Vagina (tissue), 2 donors: Measurements from ENCODE around the gene ST8SIA4. TPM values are rescaled to one million over a fixed set of nuclear protein-coding genes. Genes with fewer than 3 reads are reported as not detected.

Experiments used
- DNase-seq, 2 donors: peaks; one replicate each; pipeline ENCODE4 v3.0.0-alpha.2; 2017; ENCODE audit errors: extremely low spot score in 2 of 2
- H3K27ac ChIP-seq: fragments of 200-600 bp; sonication (generic); one replicate; pipeline ENCODE4 v1.5.1; 2019
- H3K27me3 ChIP-seq: fragments of 200-600 bp; sonication (generic); one replicate; pipeline ENCODE4 v1.5.1; 2019
- H3K36me3 ChIP-seq, 2 donors: fragments of 200-600 bp; sonication (generic); one replicate each; pipeline ENCODE4 v1.5.1; 2017 to 2019
- H3K4me1 ChIP-seq: fragments of 200-600 bp; sonication (generic); one replicate; pipeline ENCODE4 v1.5.1; 2019
- H3K4me3 ChIP-seq, 2 donors: fragments of 200-600 bp; sonication (generic); 1 replicate in 1 of 2; 2 replicates in 1 of 2; pipeline ENCODE4 v1.5.1; 2016 to 2019
- H3K9me3 ChIP-seq: fragments of 200-600 bp; sonication (generic); one replicate; pipeline ENCODE4 v1.5.1; 2019
- CTCF ChIP-seq, 3 experiments: fragments of 450-650 bp in 2 of 3; fragments of 200-600 bp in 1 of 3; sonication (generic) in 1 of 3; IDR thresholded peaks; one replicate each; pipeline ENCODE4 v1.5.1; 2017 to 2019; ENCODE audit warnings: antibody characterized with exemption in 3 of 3, mild to moderate bottlenecking in 2 of 3, moderate library complexity in 2 of 3
- POLR2A ChIP-seq, 2 donors: fragments of 450-650 bp; IDR thresholded peaks; one replicate each; pipeline ENCODE4 v1.6.1; 2017; ENCODE audit warnings: antibody characterized with exemption in 2 of 2, mild to moderate bottlenecking in 2 of 2, moderate library complexity in 2 of 2
- POLR2AphosphoS5 ChIP-seq, 2 donors: sonication (generic); formaldehyde crosslinking; IDR thresholded peaks; one replicate each; pipeline ENCODE4 v1.9.0; 2017; ENCODE audit warnings: antibody characterized with exemption in 2 of 2, mild to moderate bottlenecking in 2 of 2, low read depth in 1 of 2; ENCODE audit not compliant: insufficient read depth in 1 of 2
- intact Hi-C: fragments of 100-400 bp; cut with DNase I; formaldehyde crosslinking; loops from one replicate; pipeline ENCODE4 v1.15.1; 2023
- total RNA-seq: library from RNA; depleted of rRNA; stranded (reverse); fragments of >200 nt; gene quantifications from one replicate; pipeline ENCODE4 v1.2.3, GENCODE V29; 2016

The ST8SIA4 gene
- total RNA-seq, 1 donor from 2014 or later = 4.2 TPM

- intact Hi-C loops = no loop called here
- Histone ChIP-seq H3K4me1 (peaks cover 12% of the 10 kb centered on the region), H3K9me3 (no peaks in the 10 kb centered on the region), H3K36me3 (no peaks in the 10 kb centered on the region), H3K27ac (no peak overlapping the region), H3K27me3 (no peaks in the 10 kb centered on the region), H3K4me3 (no peak overlapping the region)
- TF ChIP-seq POLR2A (IDR thresholded peaks at IDR 0.05) = no peak
- TF ChIP-seq POLR2AphosphoS5 (IDR thresholded peaks at IDR 0.05; ENCODE audit: insufficient read depth in 1 of 2, low read depth in 1 of 2) = no peak
- TF ChIP-seq CTCF (IDR thresholded peaks at IDR 0.05) = no peak
- DNase-seq = no peak
Observed at GRCh38 chr5:100896054-100896453, 7.0 kb downstream of the ST8SIA4 start.

GRCh38 chr5:100890461-100891008, 12.5 kb downstream of the ST8SIA4 start:
- H3K9me3 ChIP-seq = no peaks in the 10 kb centered on the region
- no peaks in the 10 kb centered on the region for H3K4me1 ChIP-seq
- DNase-seq = no peak
- intact Hi-C loops = no loop called here
- no peak overlapping the region for H3K27ac ChIP-seq
- TF ChIP-seq CTCF (IDR thresholded peaks at IDR 0.05) = no peak
- no peak for TF ChIP-seq POLR2A (IDR thresholded peaks at IDR 0.05)
- no peak for TF ChIP-seq POLR2AphosphoS5 (IDR thresholded peaks at IDR 0.05; ENCODE audit: insufficient read depth in 1 of 2, low read depth in 1 of 2)
- H3K4me3 ChIP-seq = peak overlapping the region; percentile 11 to 15
- no peaks in the 10 kb centered on the region for H3K36me3 ChIP-seq
- H3K27me3 ChIP-seq = no peaks in the 10 kb centered on the region

- intact Hi-C loops = no loop called here
- peak overlapping the region; percentile 11 to 15 for H3K4me3 ChIP-seq
- no peaks in the 10 kb centered on the region for H3K4me1 ChIP-seq
- no peak for TF ChIP-seq POLR2AphosphoS5 (IDR thresholded peaks at IDR 0.05; ENCODE audit: insufficient read depth in 1 of 2, low read depth in 1 of 2)
- no peak for TF ChIP-seq CTCF (IDR thresholded peaks at IDR 0.05)
- no peak for TF ChIP-seq POLR2A (IDR thresholded peaks at IDR 0.05)
- H3K9me3 ChIP-seq = no peaks in the 10 kb centered on the region
- no peak overlapping the region for H3K27ac ChIP-seq
- H3K36me3 ChIP-seq = no peaks in the 10 kb centered on the region
- no peak for DNase-seq
- no peaks in the 10 kb centered on the region for H3K27me3 ChIP-seq
Observed at GRCh38 chr5:100889896-100890295, 13.2 kb downstream of the ST8SIA4 start.

GRCh38 chr5:100889165-100889743, 13.8 kb downstream of the ST8SIA4 start:
- DNase-seq = no peak
- Histone ChIP-seq H3K27me3 (no peaks in the 10 kb centered on the region), H3K4me3 (no peak overlapping the region), H3K36me3 (no peaks in the 10 kb centered on the region), H3K27ac (no peak overlapping the region), H3K9me3 (no peaks in the 10 kb centered on the region), H3K4me1 (no peaks in the 10 kb centered on the region)
- TF ChIP-seq POLR2A (IDR thresholded peaks at IDR 0.05) = no peak
- no peak for TF ChIP-seq POLR2AphosphoS5 (IDR thresholded peaks at IDR 0.05; ENCODE audit: insufficient read depth in 1 of 2, low read depth in 1 of 2)
- TF ChIP-seq CTCF (IDR thresholded peaks at IDR 0.05) = no peak
- intact Hi-C loops = no loop called here

GRCh38 chr5:100877274-100877673, 25.8 kb downstream of the ST8SIA4 start:
- no peak for DNase-seq
- Histone ChIP-seq H3K27ac (no peak overlapping the region), H3K4me1 (no peaks in the 10 kb centered on the region), H3K4me3 (no peak overlapping the region), H3K9me3 (no peaks in the 10 kb centered on the region), H3K27me3 (no peaks in the 10 kb centered on the region), H3K36me3 (no peaks in the 10 kb centered on the region)
- no peak for TF ChIP-seq POLR2AphosphoS5 (IDR thresholded peaks at IDR 0.05; ENCODE audit: insufficient read depth in 1 of 2, low read depth in 1 of 2)
- no peak for TF ChIP-seq POLR2A (IDR thresholded peaks at IDR 0.05)
- no peak for TF ChIP-seq CTCF (IDR thresholded peaks at IDR 0.05)
- intact Hi-C loops = no loop called here
